Measurements from ENCODE around the gene COL18A1. TPM values are rescaled to one million over a fixed set of nuclear protein-coding genes. Genes with fewer than 3 reads are reported as not detected.

COL18A1 gene
- total and polyA plus RNA-seq, 2 donors from 2014 or later: 150 to 316 TPM

GRCh38 chr21:45485686-45486442, 80.9 kb downstream of the COL18A1 start:
- intact Hi-C loops (cut with DNase I): no loop called here
- no peak for FAIRE-seq

DNA sequence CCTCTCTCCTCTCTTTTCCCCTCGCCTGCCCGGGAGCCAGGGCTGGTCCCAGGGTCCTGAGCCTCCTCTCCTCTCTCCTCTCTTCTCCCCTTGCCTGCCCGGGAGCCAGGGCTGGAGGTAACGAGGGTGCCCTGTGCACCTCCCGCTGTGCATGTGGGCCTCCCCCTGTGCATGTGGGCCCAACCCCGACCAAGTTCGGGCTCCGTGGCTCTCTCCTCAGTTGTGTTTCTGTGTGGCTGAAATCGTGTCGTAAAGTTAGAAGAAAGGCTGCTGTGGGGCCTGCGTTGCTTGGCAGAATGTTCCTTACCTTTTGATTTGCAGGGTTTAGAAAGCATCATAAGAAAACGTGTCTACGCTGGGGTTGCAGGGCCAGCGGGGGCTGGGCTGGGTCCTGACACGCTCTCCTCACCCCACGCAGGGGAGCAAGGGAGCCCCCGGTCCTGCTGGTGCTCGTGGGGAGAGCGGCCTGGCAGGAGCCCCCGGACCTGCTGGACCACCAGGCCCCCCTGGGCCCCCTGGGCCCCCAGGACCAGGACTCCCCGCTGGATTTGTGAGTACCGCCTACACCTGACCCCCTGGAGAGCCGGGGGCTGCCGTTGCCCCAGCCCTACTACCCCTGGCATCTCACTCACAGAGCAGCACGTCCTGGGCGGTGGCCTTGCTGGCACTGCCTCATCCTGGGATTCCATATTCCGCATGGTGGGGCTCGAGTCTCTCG, 81.6 kb downstream of the COL18A1 start:
- TF ChIP-seq, protein P1, sequence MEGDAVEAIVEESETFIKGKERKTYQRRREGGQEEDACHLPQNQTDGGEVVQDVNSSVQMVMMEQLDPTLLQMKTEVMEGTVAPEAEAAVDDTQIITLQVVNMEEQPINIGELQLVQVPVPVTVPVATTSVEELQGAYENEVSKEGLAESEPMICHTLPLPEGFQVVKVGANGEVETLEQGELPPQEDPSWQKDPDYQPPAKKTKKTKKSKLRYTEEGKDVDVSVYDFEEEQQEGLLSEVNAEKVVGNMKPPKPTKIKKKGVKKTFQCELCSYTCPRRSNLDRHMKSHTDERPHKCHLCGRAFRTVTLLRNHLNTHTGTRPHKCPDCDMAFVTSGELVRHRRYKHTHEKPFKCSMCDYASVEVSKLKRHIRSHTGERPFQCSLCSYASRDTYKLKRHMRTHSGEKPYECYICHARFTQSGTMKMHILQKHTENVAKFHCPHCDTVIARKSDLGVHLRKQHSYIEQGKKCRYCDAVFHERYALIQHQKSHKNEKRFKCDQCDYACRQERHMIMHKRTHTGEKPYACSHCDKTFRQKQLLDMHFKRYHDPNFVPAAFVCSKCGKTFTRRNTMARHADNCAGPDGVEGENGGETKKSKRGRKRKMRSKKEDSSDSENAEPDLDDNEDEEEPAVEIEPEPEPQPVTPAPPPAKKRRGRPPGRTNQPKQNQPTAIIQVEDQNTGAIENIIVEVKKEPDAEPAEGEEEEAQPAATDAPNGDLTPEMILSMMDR (IDR thresholded peaks at IDR 0.05; ENCODE audit: borderline replicate concordance, extremely low read depth, insufficient read depth): no peak
- Histone ChIP-seq H3K36me3 (ENCODE audit: control insufficient read depth in 2 of 3, insufficient read depth in 3 of 3, low read length in 3 of 3) (peaks cover 8 to 30% (median 12%) of the 10 kb centered on the region in 3 donors), H3K9me3 (ENCODE audit: control insufficient read depth in 2 of 3, insufficient read depth in 1 of 3, low read length in 3 of 3) (no peaks in the 10 kb centered on the region), H3K4me1 (ENCODE audit: control insufficient read depth in 2 of 3, insufficient read depth in 2 of 3, low read depth in 1 of 3, low read length in 3 of 3) (no peaks in the 10 kb centered on the region), H3K27me3 (ENCODE audit: control insufficient read depth, insufficient read depth, low read length) (no peaks in the 10 kb centered on the region), H3K27ac (ENCODE audit: low read depth in 2 of 2, low read length in 2 of 2) (no peak overlapping the region), H3K4me3 (ENCODE audit: low read length in 3 of 3) (no peak overlapping the region), H3K9ac (ENCODE audit: low read length in 3 of 3) (no peak overlapping the region)
- FAIRE-seq (no peak), DNase-seq (no peak)
- intact Hi-C loops (cut with DNase I): no loop called here

More at GRCh38 chr21:45485686-45486442, 80.9 kb downstream of the COL18A1 start:
- TF ChIP-seq, protein P1 (IDR thresholded peaks at IDR 0.05; ENCODE audit: borderline replicate concordance, extremely low read depth, insufficient read depth): no peak
- no peak for DNase-seq
- H3K9me3 ChIP-seq (ENCODE audit: control insufficient read depth in 2 of 3, insufficient read depth in 1 of 3, low read length in 3 of 3): no peaks in the 10 kb centered on the region
- no peak overlapping the region for H3K27ac ChIP-seq (ENCODE audit: low read depth in 2 of 2, low read length in 2 of 2)
- no peaks in the 10 kb centered on the region for H3K4me1 ChIP-seq (ENCODE audit: control insufficient read depth in 2 of 3, insufficient read depth in 2 of 3, low read depth in 1 of 3, low read length in 3 of 3)
- H3K4me3 ChIP-seq (ENCODE audit: low read length in 3 of 3): no peak overlapping the region
- no peaks in the 10 kb centered on the region for H3K27me3 ChIP-seq (ENCODE audit: control insufficient read depth, insufficient read depth, low read length)
- peaks cover 8 to 36% (median 16%) of the 10 kb centered on the region in 3 donors for H3K36me3 ChIP-seq (ENCODE audit: control insufficient read depth in 2 of 3, insufficient read depth in 3 of 3, low read length in 3 of 3)
- H3K9ac ChIP-seq (ENCODE audit: low read length in 3 of 3): no peak overlapping the region

DNA sequence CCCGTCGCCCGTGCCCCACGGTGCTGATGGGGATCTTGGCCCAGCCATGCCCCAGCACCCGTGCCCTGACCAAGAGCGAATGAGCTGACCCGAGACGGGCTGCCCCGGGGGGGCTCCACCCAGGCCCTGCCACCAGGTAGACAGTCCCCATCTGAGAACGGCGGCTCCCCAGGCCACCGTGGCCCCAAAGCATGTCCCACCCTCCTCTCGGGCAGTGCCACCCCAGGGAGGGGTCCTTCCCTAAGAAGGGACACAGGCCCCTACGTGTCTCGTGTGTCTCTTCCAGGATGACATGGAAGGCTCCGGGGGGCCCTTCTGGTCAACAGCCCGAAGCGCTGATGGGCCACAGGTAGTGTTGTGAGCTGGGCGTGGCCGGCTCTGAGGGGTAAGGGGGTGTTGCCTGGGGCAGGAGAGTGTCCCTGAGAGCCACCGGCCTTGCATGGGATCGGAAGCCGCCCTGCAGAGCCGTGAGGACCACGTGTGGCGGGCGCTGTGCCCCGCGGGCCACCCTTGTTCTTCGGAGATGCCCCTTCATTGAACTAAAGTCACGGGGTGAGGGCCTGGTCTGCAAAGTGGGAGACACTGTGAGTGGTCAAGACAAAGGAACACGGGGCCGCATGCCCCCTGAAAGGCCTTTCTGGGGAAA, 82.3 kb downstream of the COL18A1 start:
- H3K9me3 ChIP-seq (ENCODE audit: control insufficient read depth in 2 of 3, insufficient read depth in 1 of 3, low read length in 3 of 3): no peaks in the 10 kb centered on the region
- no peak overlapping the region for H3K27ac ChIP-seq (ENCODE audit: low read depth in 2 of 2, low read length in 2 of 2)
- H3K9ac ChIP-seq (ENCODE audit: low read length in 3 of 3): no peak overlapping the region
- TF ChIP-seq, protein P1 (IDR thresholded peaks at IDR 0.05; ENCODE audit: borderline replicate concordance, extremely low read depth, insufficient read depth): no peak
- H3K4me3 ChIP-seq (ENCODE audit: low read length in 3 of 3): no peak overlapping the region
- FAIRE-seq: no peak
- H3K27me3 ChIP-seq (ENCODE audit: control insufficient read depth, insufficient read depth, low read length): no peaks in the 10 kb centered on the region
- H3K4me1 ChIP-seq (ENCODE audit: control insufficient read depth in 2 of 3, insufficient read depth in 2 of 3, low read depth in 1 of 3, low read length in 3 of 3): no peaks in the 10 kb centered on the region
- H3K36me3 ChIP-seq (ENCODE audit: control insufficient read depth in 2 of 3, insufficient read depth in 3 of 3, low read length in 3 of 3): peaks cover 8 to 30% (median 10%) of the 10 kb centered on the region in 3 donors
- DNase-seq: no peak
- intact Hi-C loops (cut with DNase I): no loop called here

Data from kidney (tissue), 14 donors.